ENCODE results near the gene ATL2.
A peak's percentile ranks its signal among the peaks of the same experiment; 100 is the strongest.

DNA sequence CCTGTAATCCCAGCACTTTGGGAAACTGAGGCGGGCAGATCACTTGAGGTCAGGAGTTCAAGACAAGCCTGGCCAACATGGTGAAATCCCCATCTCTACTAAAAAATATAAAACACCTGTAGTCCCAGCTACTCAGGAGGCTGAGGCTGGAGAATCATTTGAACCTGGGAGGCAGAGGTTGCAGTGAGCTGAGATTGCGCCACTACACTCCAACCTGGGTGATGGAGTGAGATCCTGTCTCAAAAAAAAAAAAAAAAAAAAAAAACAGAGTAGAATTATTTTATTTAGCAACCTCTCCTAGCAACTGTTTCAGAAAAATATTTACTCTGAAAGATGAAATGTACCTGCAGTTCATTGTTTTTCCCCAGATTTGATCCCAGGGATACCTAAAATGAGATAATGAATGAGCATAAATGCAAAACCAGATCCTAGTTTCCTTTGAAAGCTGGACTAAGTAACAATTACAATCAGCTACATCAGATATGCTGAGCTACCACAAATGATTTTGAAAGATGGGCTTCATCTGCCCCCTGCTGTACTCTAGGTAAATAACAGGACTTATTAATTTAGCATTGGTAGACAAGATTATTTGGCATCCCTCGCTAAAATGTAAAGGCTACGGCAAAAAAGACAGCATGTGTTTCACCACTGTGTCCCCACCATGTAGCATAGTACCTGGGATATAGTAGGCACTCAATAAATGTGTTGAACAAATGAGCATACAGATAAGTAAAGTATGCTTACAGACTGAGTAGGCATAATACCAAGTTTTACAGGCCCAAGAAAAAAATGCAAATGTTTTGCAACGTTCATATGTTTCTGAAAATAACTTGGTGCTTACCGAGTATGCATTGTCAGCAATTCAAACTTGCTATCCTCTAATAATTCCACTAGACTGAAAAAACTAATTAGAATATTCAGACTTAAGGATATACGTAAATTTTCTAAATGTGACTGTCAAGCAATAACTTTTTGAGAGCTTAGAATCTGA, 102.5 kb downstream of the ATL2 start:
- no peak for TF ChIP-seq POLR2A (IDR thresholded peaks at IDR 0.05)
- TF ChIP-seq, protein P1, sequence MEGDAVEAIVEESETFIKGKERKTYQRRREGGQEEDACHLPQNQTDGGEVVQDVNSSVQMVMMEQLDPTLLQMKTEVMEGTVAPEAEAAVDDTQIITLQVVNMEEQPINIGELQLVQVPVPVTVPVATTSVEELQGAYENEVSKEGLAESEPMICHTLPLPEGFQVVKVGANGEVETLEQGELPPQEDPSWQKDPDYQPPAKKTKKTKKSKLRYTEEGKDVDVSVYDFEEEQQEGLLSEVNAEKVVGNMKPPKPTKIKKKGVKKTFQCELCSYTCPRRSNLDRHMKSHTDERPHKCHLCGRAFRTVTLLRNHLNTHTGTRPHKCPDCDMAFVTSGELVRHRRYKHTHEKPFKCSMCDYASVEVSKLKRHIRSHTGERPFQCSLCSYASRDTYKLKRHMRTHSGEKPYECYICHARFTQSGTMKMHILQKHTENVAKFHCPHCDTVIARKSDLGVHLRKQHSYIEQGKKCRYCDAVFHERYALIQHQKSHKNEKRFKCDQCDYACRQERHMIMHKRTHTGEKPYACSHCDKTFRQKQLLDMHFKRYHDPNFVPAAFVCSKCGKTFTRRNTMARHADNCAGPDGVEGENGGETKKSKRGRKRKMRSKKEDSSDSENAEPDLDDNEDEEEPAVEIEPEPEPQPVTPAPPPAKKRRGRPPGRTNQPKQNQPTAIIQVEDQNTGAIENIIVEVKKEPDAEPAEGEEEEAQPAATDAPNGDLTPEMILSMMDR (IDR thresholded peaks at IDR 0.05): peak in 1 of 3 donors; percentile 36
